Bronchial epithelial cell (primary cell): ENCODE data around the gene LRRC59. TPM values are rescaled to one million over a fixed set of nuclear protein-coding genes. Genes with fewer than 3 reads are reported as not detected.

Experiments used
- DNase-seq: peaks from one replicate; pipeline ENCODE4 v3.0.0-alpha.2; 2010; ENCODE audit warnings: low read depth
- FAIRE-seq: peaks from 2 replicates; lab custom pipeline; 2011; peaks lifted over from hg19 to GRCh38; lab: Jason Lieb, UNC
- H3K27me3 ChIP-seq: 2 replicates; pipeline ENCODE4 v1.5.1; 2011; ENCODE audit warnings: low read length; ENCODE audit not compliant: control insufficient read depth, insufficient read depth
- H3K36me3 ChIP-seq: 2 replicates; pipeline ENCODE4 v1.5.1; 2011; ENCODE audit warnings: low read length; ENCODE audit not compliant: control insufficient read depth, insufficient read depth
- H3K4me3 ChIP-seq: 2 replicates; pipeline ENCODE4 v1.5.1; 2011; ENCODE audit warnings: mild to moderate bottlenecking, low read depth, low read length, control low read depth
- total RNA-seq: library from RNA; depleted of rRNA; stranded (reverse); fragments of >200 nt; gene quantifications from 2 replicates; pipeline ENCODE4 v1.2.1, GENCODE V29; 2014
- TF ChIP-seq, protein P1 (sequence below): IDR thresholded peaks from 2 replicates; pipeline ENCODE4 v1.5.1; 2011; ENCODE audit warnings: mild to moderate bottlenecking, moderate library complexity, low read length, control low read depth, inconsistent platforms; ENCODE audit not compliant: insufficient read depth, severe bottlenecking

The LRRC59 gene
- total RNA-seq, 1 donor from 2014 or later, result 235 TPM

DNA sequence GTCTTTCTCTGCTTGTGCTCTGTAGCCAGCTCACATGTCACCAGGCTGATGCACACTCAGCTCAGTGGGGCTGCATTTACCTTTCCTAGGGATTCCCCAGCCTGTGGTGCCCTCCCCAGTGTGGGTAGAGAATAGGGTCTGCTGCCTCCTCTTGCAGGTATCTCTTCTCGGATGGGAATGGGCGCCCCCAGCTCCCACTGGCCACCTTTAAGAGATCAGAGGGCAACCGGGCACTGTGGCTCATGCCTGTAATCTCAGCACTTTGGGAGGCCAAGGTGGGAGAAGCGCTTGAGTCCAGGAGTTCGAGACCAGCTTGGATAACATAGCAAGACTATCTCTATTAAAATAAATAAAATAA, 48.1 kb downstream of the LRRC59 start:
- Histone ChIP-seq H3K36me3 (peaks cover 11% of the 10 kb centered on the region), H3K27me3 (no peaks in the 10 kb centered on the region), H3K4me3 (no peak overlapping the region)
- no peak for FAIRE-seq
- no peak for DNase-seq
- TF ChIP-seq, protein P1, sequence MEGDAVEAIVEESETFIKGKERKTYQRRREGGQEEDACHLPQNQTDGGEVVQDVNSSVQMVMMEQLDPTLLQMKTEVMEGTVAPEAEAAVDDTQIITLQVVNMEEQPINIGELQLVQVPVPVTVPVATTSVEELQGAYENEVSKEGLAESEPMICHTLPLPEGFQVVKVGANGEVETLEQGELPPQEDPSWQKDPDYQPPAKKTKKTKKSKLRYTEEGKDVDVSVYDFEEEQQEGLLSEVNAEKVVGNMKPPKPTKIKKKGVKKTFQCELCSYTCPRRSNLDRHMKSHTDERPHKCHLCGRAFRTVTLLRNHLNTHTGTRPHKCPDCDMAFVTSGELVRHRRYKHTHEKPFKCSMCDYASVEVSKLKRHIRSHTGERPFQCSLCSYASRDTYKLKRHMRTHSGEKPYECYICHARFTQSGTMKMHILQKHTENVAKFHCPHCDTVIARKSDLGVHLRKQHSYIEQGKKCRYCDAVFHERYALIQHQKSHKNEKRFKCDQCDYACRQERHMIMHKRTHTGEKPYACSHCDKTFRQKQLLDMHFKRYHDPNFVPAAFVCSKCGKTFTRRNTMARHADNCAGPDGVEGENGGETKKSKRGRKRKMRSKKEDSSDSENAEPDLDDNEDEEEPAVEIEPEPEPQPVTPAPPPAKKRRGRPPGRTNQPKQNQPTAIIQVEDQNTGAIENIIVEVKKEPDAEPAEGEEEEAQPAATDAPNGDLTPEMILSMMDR, result no peak

- H3K36me3 ChIP-seq, result peaks cover 5% of the 10 kb centered on the region
- no peak overlapping the region for H3K4me3 ChIP-seq
- TF ChIP-seq, protein P1, result no peak
- FAIRE-seq, result no peak
- peak; percentile 54 for DNase-seq
- no peaks in the 10 kb centered on the region for H3K27me3 ChIP-seq
Measured at GRCh38 chr17:50348522-50349242, 48.6 kb downstream of the LRRC59 start.

DNA sequence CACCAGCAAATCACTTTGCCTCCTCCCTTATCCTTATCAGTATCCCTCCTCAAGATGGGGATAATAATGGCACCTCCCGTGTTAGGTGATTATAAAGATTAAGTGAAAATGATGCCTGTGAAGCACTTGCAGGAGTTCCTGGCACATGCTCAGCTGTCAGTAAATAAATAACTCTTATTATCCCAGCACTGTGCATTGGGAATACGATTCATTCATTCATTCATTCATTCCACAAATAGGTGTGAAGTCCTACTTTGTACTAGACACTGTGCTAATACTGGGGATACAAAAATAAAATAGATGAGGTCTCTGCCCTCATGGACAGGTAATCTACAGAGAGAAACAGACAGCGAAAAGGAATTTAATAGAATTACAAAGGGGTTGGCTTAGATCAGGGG, 49.4 kb downstream of the LRRC59 start:
- no peaks in the 10 kb centered on the region for H3K27me3 ChIP-seq
- H3K36me3 ChIP-seq, result peaks cover 2% of the 10 kb centered on the region
- FAIRE-seq, result no peak
- DNase-seq, result no peak
- H3K4me3 ChIP-seq, result no peak overlapping the region
- TF ChIP-seq, protein P1, result no peak

DNA sequence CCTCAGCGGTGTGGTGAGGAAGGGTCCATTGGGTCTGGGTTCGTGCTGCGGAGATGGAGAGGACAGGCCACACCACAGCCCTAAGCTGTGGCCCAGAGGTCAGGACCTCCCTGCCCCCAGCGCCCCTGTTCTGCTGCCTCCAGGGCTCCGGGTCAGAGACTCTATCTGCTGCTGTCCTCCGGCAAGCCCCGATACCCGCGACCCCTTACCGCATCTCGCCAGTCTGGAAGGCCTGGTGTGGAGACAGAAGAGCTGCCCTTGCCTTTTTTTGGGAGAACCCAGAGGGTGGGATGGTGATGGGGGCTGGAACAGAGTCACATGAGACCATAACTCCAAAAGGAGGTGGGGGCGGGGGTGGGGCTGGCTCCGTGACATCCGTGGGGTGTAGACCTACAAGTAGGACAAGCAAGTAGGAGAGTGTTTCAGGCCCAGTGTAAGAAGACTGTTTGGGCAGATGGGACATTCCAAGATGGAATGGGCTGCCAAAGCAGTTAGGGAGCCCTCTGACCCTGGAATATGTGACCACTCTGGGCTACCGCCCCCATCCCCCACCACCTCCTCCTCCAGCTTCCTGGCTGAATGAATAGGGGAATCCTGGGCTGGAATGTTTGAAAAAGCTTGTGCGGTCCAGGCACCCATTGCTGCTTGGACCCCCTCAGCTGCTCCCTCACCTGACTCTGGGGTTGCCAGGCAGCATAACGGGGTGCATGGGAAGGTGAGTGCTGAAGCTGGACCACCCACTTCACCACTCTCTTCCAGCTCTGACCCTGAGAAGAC, 50.0 kb downstream of the LRRC59 start:
- Histone ChIP-seq H3K4me3 (peak overlapping the region; percentile 81), H3K27me3 (no peaks in the 10 kb centered on the region), H3K36me3 (no peaks in the 10 kb centered on the region)
- TF ChIP-seq, protein P1, result no peak
- DNase-seq (no peak), FAIRE-seq (no peak)

DNA sequence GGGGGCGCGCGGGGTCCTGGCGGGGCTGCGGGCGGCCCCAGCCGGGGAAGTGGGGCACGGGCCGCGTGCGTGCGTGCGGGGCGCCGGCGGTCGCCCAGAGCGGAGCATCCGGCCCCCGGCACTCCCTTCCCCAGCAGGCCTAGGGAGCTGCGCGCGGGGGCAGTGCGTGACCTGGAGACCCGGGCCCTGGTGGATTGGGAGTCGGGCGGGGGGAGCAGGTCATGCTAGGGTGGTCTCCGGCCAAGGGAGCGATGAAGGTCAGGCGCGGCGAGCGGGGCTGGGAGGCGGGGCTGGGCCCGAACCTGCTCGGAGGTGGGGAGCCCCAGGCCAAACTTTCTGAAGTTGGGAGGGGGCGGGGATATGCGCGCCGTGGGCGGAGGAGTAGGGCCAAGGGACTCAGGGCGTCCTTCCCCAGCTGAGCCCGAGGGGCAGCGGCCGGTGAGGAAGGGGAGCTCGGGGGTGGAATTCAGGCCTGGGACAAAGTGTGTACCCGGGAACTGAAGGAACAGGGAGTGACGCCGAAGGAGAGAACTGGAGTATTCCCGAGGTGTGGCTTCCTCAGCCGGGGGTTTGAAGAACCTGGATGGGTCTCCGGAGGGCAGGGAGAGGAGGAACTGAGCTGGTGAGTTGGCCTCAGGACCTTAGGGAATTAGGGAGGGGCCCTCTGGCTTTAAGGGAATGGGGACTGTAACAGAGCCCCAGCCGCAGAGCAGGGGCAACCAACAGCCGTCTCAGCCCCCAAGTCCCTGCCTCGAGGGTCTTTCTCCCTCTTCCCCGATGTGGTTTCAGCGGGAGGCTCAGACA, 50.8 kb downstream of the LRRC59 start:
- H3K4me3 ChIP-seq, result peak overlapping the region; percentile 81
- no peaks in the 10 kb centered on the region for H3K36me3 ChIP-seq
- no peaks in the 10 kb centered on the region for H3K27me3 ChIP-seq
- peak; percentile 22 for DNase-seq
- TF ChIP-seq, protein P1, result no peak
- no peak for FAIRE-seq
